IPS-18a (cell line): ENCODE results near the gene NAP1L4.
"Not testable (repeated sequence)": the region's sequence is repeated elsewhere in the genome, so short reads cannot be mapped to it uniquely, and the experiment has no call there.

Experiments
- H3K27ac ChIP-seq: one replicate; pipeline ENCODE4 v1.5.1; 2013; ENCODE audit warnings: low read length
- H3K27me3 ChIP-seq: one replicate; pipeline ENCODE4 v1.6.1; 2013; ENCODE audit warnings: mild to moderate bottlenecking, low read length; ENCODE audit not compliant: control insufficient read depth, insufficient read depth
- H3K36me3 ChIP-seq: one replicate; pipeline ENCODE4 v1.6.1; 2013; ENCODE audit warnings: low read depth, low read length; ENCODE audit not compliant: control insufficient read depth
- H3K4me1 ChIP-seq: one replicate; pipeline ENCODE4 v1.6.1; 2013; ENCODE audit warnings: low read depth, low read length; ENCODE audit not compliant: control insufficient read depth
- H3K4me3 ChIP-seq: one replicate; pipeline ENCODE4 v1.5.1; 2013; ENCODE audit warnings: low read length
- H3K9ac ChIP-seq: one replicate; pipeline ENCODE4 v1.6.1; 2013; ENCODE audit warnings: mild to moderate bottlenecking, low read length, moderate library complexity
- H3K9me3 ChIP-seq: one replicate; pipeline ENCODE4 v1.6.1; 2013; ENCODE audit warnings: low read depth, low read length; ENCODE audit not compliant: control insufficient read depth

NAP1L4 gene

GRCh38 chr11:2937641-2938457 lies 54.3 kb downstream of the NAP1L4 start:
- peaks cover 24% of the 10 kb centered on the region for H3K9me3 ChIP-seq
- not testable (repeated sequence) for H3K27ac ChIP-seq, H3K4me1 ChIP-seq, H3K4me3 ChIP-seq, H3K27me3 ChIP-seq, H3K9ac ChIP-seq, H3K36me3 ChIP-seq

- H3K27ac ChIP-seq: no peak overlapping the region
- H3K4me1 ChIP-seq: no peaks in the 10 kb centered on the region
- H3K36me3 ChIP-seq: no peaks in the 10 kb centered on the region
- H3K9me3 ChIP-seq: peaks cover 24% of the 10 kb centered on the region
- H3K27me3 ChIP-seq: peaks cover 14% of the 10 kb centered on the region
- no peak overlapping the region for H3K9ac ChIP-seq
- H3K4me3 ChIP-seq: no peak overlapping the region
Observed at GRCh38 chr11:2934611-2935239, 57.4 kb downstream of the NAP1L4 start.

GRCh38 chr11:2934021-2934550 lies 58.0 kb downstream of the NAP1L4 start:
- H3K9ac ChIP-seq: no peak overlapping the region
- H3K27me3 ChIP-seq: peaks cover 20% of the 10 kb centered on the region
- H3K27ac ChIP-seq: no peak overlapping the region
- no peak overlapping the region for H3K4me3 ChIP-seq
- no peaks in the 10 kb centered on the region for H3K36me3 ChIP-seq
- no peaks in the 10 kb centered on the region for H3K4me1 ChIP-seq
- peaks cover 18% of the 10 kb centered on the region for H3K9me3 ChIP-seq

GRCh38 chr11:2933375-2934020 lies 58.6 kb downstream of the NAP1L4 start:
- H3K9me3 ChIP-seq: peaks cover 13% of the 10 kb centered on the region
- no peak overlapping the region for H3K9ac ChIP-seq
- no peaks in the 10 kb centered on the region for H3K4me1 ChIP-seq
- H3K27ac ChIP-seq: no peak overlapping the region
- H3K4me3 ChIP-seq: no peak overlapping the region
- H3K36me3 ChIP-seq: no peaks in the 10 kb centered on the region
- peaks cover 26% of the 10 kb centered on the region for H3K27me3 ChIP-seq

GRCh38 chr11:2932850-2933251 lies 59.3 kb downstream of the NAP1L4 start:
- no peak overlapping the region for H3K4me3 ChIP-seq

GRCh38 chr11:2931771-2932738 lies 60.1 kb downstream of the NAP1L4 start:
- Histone ChIP-seq H3K36me3 (no peaks in the 10 kb centered on the region), H3K27me3 (peaks cover 41% of the 10 kb centered on the region), H3K4me3 (no peak overlapping the region), H3K9me3 (no peaks in the 10 kb centered on the region), H3K9ac (no peak overlapping the region), H3K4me1 (no peaks in the 10 kb centered on the region), H3K27ac (no peak overlapping the region)

More at GRCh38 chr11:2932850-2933251, 59.3 kb downstream of the NAP1L4 start:
- no peak overlapping the region for H3K9ac ChIP-seq
- H3K27me3 ChIP-seq: peaks cover 33% of the 10 kb centered on the region
- H3K36me3 ChIP-seq: no peaks in the 10 kb centered on the region
- no peaks in the 10 kb centered on the region for H3K4me1 ChIP-seq
- peaks cover 7% of the 10 kb centered on the region for H3K9me3 ChIP-seq
- H3K27ac ChIP-seq: no peak overlapping the region

GRCh38 chr11:2931420-2931746 lies 60.7 kb downstream of the NAP1L4 start:
- H3K9me3 ChIP-seq: no peaks in the 10 kb centered on the region
- no peak overlapping the region for H3K27ac ChIP-seq
- H3K4me1 ChIP-seq: no peaks in the 10 kb centered on the region
- H3K4me3 ChIP-seq: no peak overlapping the region
- H3K9ac ChIP-seq: no peak overlapping the region
- H3K27me3 ChIP-seq: peaks cover 47% of the 10 kb centered on the region
- no peaks in the 10 kb centered on the region for H3K36me3 ChIP-seq

GRCh38 chr11:2930704-2931419 lies 61.3 kb downstream of the NAP1L4 start:
- peak overlapping the region; percentile 54 for H3K4me3 ChIP-seq

GRCh38 chr11:2929950-2930703 lies 62.0 kb downstream of the NAP1L4 start:
- Histone ChIP-seq H3K27ac (no peak overlapping the region), H3K9me3 (no peaks in the 10 kb centered on the region), H3K4me1 (no peaks in the 10 kb centered on the region), H3K27me3 (peaks cover 49% of the 10 kb centered on the region), H3K36me3 (no peaks in the 10 kb centered on the region), H3K9ac (no peak overlapping the region), H3K4me3 (peak overlapping the region; percentile 54)

More at GRCh38 chr11:2930704-2931419, 61.3 kb downstream of the NAP1L4 start:
- H3K9ac ChIP-seq: no peak overlapping the region
- no peaks in the 10 kb centered on the region for H3K36me3 ChIP-seq
- peaks cover 49% of the 10 kb centered on the region for H3K27me3 ChIP-seq
- H3K9me3 ChIP-seq: no peaks in the 10 kb centered on the region
- H3K27ac ChIP-seq: no peak overlapping the region
- H3K4me1 ChIP-seq: no peaks in the 10 kb centered on the region

- Histone ChIP-seq H3K9ac (no peak overlapping the region), H3K27me3 (peaks cover 49% of the 10 kb centered on the region), H3K9me3 (no peaks in the 10 kb centered on the region), H3K27ac (no peak overlapping the region), H3K4me1 (no peaks in the 10 kb centered on the region), H3K4me3 (peak overlapping the region; percentile 54), H3K36me3 (no peaks in the 10 kb centered on the region)
Observed at GRCh38 chr11:2929531-2929949, 62.6 kb downstream of the NAP1L4 start.
